Measurements from ENCODE around the gene CHST9.

DNA sequence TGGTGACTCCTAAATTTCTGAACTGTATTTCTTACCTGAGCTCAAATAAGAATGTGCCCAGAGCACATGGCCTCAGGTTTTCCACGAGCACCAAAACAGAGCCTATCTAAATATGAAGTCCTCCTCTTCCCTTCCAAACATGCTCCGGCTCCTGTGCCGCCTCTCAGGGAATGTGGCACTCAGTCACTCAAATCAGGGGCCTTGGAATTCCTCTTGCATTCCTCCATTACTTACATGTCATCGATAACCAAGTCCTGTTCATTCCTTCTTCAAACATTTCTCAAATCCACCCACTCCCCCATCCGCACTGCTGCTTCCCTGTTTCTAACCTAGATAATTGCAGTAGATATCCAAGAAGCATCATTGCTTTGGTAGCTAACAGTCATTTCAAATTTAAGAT lies 151.4 kb downstream of the CHST9 start:
- TF ChIP-seq, protein P1, sequence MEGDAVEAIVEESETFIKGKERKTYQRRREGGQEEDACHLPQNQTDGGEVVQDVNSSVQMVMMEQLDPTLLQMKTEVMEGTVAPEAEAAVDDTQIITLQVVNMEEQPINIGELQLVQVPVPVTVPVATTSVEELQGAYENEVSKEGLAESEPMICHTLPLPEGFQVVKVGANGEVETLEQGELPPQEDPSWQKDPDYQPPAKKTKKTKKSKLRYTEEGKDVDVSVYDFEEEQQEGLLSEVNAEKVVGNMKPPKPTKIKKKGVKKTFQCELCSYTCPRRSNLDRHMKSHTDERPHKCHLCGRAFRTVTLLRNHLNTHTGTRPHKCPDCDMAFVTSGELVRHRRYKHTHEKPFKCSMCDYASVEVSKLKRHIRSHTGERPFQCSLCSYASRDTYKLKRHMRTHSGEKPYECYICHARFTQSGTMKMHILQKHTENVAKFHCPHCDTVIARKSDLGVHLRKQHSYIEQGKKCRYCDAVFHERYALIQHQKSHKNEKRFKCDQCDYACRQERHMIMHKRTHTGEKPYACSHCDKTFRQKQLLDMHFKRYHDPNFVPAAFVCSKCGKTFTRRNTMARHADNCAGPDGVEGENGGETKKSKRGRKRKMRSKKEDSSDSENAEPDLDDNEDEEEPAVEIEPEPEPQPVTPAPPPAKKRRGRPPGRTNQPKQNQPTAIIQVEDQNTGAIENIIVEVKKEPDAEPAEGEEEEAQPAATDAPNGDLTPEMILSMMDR (IDR thresholded peaks at IDR 0.05; ENCODE audit: borderline replicate concordance, extremely low read depth, low read length, poor library complexity, severe bottlenecking): no peak
- no peak for TF ChIP-seq EZH2 (IDR thresholded peaks at IDR 0.05; ENCODE audit: borderline replicate concordance, low read depth, low read length, severe bottlenecking)

Data from DND-41 (cell line).